Uterus (tissue), 2 donors: ENCODE data around the gene C10orf90.

Source experiments
- POLR2A ChIP-seq, 2 donors: fragments of 450-650 bp; IDR thresholded peaks; one replicate each; pipeline ENCODE4 v1.6.1; 2016; ENCODE audit warnings: antibody characterized with exemption in 2 of 2, mild to moderate bottlenecking in 1 of 2, moderate library complexity in 1 of 2
- TF ChIP-seq, protein P1 (sequence below), 4 experiments: fragments of 200-600 bp in 2 of 4; fragments of 450-650 bp in 2 of 4; sonication (generic) in 2 of 4; IDR thresholded peaks; one replicate each; pipeline ENCODE4 v1.5.1; 2016 to 2019; ENCODE audit warnings: antibody characterized with exemption in 4 of 4, mild to moderate bottlenecking in 2 of 4, moderate library complexity in 1 of 4

GRCh38 chr10:126519992-126520391 lies 150.5 kb downstream of the C10orf90 start:
- TF ChIP-seq, protein P1, sequence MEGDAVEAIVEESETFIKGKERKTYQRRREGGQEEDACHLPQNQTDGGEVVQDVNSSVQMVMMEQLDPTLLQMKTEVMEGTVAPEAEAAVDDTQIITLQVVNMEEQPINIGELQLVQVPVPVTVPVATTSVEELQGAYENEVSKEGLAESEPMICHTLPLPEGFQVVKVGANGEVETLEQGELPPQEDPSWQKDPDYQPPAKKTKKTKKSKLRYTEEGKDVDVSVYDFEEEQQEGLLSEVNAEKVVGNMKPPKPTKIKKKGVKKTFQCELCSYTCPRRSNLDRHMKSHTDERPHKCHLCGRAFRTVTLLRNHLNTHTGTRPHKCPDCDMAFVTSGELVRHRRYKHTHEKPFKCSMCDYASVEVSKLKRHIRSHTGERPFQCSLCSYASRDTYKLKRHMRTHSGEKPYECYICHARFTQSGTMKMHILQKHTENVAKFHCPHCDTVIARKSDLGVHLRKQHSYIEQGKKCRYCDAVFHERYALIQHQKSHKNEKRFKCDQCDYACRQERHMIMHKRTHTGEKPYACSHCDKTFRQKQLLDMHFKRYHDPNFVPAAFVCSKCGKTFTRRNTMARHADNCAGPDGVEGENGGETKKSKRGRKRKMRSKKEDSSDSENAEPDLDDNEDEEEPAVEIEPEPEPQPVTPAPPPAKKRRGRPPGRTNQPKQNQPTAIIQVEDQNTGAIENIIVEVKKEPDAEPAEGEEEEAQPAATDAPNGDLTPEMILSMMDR (IDR thresholded peaks at IDR 0.05) = no peak
- TF ChIP-seq POLR2A (IDR thresholded peaks at IDR 0.05) = no peak
